RCC 7860 (cell line): ENCODE data around the gene SERINC2.

Experiments used
- DNase-seq: peaks from one replicate; pipeline ENCODE4 v3.0.0-alpha.2; 2015; ENCODE audit warnings: low spot score
- FAIRE-seq: peaks from 2 replicates; lab custom pipeline; 2012; peaks lifted over from hg19 to GRCh38; lab: Jason Lieb, UNC

Gene SERINC2

GRCh38 chr1:31412205-31412604, 808 bp upstream of the SERINC2 start:
- no peak for FAIRE-seq
- DNase-seq = no peak

- DNase-seq (peak; percentile 73), FAIRE-seq (no peak)
Observed at GRCh38 chr1:31413405-31414001, 490 bp downstream of the SERINC2 start.

- DNase-seq (no peak), FAIRE-seq (no peak)
Observed at GRCh38 chr1:31414980-31415370, 2.0 kb downstream of the SERINC2 start.

DNA sequence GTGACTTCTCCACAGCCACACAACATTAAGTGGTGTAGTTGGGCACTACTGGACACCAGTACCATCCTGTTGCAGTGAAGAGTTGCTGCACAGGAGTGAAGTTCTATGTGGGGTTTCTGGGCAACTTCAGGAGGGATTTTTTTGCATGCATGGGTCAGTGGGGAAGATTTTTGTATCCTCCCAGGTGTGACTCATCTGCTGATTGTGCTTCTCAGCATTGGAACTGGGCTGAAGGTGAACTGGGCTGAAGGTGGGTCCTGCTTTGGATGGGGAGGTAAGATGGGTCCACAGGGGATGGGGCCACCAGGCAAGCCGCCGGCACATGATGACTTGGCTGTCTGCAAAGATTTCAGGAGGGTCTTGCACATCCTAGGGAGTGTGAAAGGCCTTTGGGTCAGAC, 2.6 kb downstream of the SERINC2 start:
- FAIRE-seq = no peak
- no peak for DNase-seq

GRCh38 chr1:31416101-31416736, 3.2 kb downstream of the SERINC2 start:
- FAIRE-seq (no peak), DNase-seq (no peak)

DNA sequence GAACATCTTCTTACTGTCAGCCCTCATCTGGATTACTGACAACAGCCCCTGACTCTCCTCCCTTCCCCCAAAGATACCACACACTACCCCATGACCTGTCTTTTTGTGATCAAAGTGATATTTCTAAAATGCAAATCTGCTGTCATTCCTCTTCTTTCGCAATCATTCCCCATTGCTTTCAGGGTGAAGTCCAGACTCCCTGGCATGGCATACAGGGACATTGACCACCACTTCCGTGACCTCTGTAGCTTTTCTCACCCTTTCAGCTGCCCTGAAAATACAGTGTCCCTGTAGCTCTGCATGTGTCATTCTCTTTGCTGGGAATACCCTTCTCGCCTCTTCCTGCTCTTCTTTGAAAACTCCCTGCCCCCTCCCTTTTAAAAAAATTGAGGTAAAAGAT, 4.1 kb downstream of the SERINC2 start:
- DNase-seq (no peak), FAIRE-seq (no peak)

GRCh38 chr1:31418626-31419323, 5.8 kb downstream of the SERINC2 start:
- FAIRE-seq (no peak), DNase-seq (no peak)

DNA sequence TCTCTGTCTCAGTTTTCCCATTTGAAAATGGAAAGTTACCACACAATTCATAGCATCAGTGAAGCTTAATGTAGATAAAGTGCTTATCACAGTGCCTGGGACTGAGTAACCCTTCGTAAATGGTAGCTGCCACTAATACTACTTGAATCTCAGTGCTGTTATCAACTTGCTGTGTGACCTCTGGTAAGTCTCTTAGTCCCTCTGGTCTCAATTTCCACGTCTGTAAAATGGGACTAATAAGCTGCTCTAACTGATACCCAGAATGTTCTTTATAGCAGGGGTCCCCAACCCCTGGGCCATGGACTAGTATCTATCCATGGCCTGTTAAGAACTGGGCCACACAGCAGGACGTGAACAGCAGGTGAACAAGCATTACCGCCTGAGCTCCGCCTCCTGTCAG, 7.7 kb downstream of the SERINC2 start:
- no peak for DNase-seq
- FAIRE-seq = no peak

DNA sequence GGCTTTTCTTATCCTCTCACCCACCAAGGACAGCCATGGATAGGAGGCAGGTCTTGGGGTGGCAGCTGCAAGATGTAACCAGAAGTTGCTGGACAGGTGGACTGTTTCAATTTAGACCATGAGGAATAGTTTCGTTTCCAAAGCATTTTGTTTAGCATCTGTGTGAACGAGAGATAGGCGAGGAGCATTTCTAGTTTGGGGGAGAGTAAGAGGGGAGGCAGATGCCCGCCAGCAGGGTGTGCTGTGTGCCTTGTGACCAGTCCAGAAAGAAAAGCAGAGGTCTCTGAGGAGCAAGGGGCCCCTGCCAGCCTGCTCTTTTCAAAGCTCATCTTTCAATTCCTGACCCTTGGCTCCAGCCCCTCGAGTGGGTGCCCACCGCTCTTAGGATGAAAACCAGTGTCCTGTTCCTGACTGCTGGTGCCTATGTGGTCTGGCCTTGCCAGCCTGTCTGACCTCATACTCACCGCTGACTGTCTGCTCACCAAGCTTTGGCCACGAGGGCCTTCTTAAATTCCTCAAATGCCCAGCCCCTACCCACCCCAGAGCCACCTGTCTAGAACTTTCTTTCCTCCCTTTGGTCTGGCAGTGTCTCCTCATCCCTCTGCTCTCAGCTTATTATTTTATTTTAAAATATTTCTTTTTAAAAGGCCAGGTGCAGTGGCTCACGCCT, 8.5 kb downstream of the SERINC2 start:
- DNase-seq = no peak

DNA sequence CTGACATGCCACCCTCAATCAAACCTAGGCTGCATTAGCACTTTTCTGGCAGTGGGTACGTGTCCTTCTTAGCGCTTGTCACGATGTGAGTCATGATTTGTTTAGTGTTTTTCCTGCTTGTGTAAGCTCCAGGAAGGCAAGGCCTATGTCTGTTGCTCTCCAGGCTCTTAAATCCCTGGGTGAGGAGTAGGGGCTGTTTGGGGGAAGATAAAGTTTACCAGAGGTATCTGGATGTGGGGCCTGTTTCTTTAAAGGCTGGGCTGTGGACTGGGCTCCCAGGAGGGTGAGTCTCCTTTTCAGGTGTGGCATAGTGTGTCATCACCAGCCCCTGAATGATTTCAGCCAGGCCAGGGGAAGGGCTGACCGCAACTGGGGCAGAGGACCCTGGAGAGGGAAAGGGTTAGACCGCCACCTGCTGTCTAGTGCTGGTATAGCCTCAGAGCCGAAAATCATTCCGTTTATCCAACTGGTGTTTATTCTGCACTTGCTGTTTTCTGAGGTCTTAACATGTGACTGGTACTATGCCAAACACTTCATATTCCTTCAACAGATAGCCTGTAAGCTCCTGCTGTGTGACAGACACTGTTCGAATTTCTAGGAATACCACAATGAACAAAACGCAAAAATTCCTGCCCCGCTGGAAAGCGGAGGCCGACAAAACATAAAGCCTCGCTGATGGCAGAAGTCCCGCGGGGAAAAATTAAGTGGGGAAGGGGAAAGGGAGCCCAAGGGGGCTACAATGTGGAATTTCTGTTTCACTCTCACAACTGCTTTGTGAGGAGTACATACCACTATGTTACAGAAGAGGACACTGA, 9.7 kb downstream of the SERINC2 start:
- FAIRE-seq = peak; percentile 87
- peak; percentile 84 for DNase-seq

More for the DNA sequence above, 8.5 kb downstream of the SERINC2 start:
- FAIRE-seq = no peak

GRCh38 chr1:31423418-31423947, 10.5 kb downstream of the SERINC2 start:
- FAIRE-seq = no peak
- no peak for DNase-seq

DNA sequence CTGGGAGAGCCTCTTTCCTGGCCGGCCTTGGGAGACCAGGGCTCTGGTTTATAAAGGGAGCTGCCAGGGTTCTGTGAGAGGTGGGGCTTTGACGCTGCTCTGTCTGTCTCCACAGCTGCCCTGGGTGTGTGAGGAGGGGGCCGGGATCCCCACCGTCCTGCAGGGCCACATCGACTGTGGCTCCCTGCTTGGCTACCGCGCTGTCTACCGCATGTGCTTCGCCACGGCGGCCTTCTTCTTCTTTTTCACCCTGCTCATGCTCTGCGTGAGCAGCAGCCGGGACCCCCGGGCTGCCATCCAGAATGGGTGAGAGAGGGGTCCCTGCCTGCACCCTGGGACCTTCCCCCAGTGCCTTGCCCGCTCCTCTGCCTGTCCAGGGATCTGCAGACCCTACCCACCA, 11.6 kb downstream of the SERINC2 start:
- FAIRE-seq (no peak), DNase-seq (no peak)

DNA sequence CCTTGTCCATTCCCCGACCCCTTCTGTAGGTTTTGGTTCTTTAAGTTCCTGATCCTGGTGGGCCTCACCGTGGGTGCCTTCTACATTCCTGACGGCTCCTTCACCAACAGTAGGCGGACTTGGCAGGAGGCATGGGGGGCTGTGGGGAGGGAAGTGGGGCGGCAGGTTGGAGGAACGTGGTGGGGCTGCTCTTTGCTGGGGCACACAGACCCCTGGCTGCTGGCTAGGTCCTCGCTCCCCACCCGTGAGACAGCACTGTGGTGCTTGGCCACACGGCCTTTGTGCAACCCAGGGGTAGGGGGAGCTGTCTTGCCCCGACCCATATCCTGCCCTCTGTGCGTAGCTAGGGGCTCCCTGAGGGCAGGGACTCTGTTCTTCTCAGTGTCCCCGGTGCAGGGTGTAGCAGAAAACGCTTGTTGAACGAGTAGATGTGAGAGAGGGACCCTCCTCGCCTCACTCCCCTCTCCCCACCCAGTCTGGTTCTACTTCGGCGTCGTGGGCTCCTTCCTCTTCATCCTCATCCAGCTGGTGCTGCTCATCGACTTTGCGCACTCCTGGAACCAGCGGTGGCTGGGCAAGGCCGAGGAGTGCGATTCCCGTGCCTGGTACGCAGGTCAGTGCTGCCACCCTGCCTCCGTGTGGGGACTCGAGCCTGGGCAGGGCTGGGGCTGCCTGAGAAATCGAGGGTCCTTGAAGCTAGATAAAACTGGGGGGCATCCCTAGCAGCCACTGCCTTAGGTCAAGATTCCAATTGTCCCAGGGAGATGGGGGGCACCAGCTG, 12.5 kb downstream of the SERINC2 start:
- no peak for DNase-seq
- no peak for FAIRE-seq

- no peak for FAIRE-seq
- DNase-seq = no peak
Observed at GRCh38 chr1:31426249-31426922, 13.4 kb downstream of the SERINC2 start.

GRCh38 chr1:31427322-31427721, 14.3 kb downstream of the SERINC2 start:
- DNase-seq (no peak), FAIRE-seq (no peak)

DNA sequence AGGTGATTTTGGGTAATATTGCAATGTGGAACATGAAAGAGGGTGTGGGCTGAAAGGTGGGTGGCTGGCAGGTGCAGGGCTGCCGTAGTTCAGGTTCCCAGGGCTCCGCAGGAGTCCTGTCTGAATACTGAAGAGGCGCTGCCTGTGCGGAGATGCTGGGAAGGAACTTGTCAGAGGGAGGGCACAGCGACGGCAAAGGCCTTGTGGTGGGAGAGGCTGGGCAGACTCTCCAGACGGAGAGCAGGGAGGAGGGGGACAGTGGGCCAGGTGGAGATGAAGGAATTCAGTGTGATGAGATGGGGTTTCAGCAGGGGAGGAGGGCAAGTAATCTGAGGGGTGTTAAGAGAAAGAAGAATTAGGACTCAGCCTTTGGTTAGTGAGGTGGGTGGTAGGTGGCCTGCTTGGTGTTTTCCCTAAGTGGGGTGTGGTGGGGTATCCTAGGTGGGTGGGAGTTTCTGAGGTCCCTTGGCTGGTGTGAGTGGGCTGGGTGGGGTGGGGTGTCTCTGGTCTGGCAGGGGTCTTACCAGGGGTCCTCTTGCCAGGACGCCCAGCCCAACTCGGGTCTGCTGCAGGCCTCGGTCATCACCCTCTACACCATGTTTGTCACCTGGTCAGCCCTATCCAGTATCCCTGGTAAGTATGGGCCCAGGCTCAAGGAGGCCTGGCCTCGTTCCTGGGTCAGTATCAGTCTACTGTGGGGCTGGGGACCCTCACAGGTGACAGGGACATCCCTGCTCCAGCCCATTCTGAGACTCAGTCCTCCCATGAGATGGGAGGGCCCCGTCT, 15.6 kb downstream of the SERINC2 start:
- no peak for DNase-seq
- FAIRE-seq = no peak

- no peak for FAIRE-seq
- DNase-seq = no peak
Observed at GRCh38 chr1:31429583-31429982, 16.6 kb downstream of the SERINC2 start.
